ENCODE results near the gene RPS6KA5.

RPS6KA5 gene

DNA sequence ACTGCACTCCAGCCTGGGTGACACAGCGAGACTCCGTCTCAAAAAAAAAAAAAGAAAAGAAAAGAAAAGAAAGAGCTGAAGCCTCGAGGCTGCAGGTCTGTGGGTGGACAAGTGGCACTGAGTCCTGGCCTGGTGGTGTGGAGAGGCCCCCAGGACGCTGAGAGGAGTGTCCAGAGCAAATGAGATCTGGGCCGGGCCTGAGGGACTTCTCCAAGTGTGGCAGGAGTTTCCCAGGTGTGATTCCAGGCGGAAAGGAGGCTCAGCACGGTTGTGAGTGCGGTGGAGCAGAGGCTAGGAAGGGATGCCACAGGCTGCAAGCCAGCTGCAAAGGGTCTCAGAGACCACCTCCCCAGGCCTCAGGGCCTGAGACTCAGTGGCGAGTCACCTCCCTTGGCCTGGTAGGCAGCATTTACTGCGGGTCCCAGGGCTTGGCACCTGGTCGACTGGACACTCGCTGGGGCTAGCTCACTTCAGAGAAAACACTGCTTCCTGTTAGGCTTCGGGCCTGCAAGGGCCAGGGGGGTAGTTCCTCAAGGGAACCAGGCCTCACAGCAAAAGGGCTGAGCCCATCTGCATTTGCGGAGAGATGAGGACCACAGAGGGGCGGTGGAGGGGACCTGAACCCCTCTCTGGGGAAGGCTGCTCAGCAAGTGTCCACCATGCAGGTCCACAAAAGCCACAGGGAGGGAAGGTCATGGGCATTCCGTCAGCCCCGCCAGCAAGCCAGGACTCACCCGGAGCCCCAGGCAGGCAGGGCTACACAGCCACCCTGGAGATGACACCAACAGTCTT is 256.0 kb downstream of the RPS6KA5 start:
- no peaks in the 10 kb centered on the region for H3K27me3 Mint-ChIP-seq (ENCODE audit: low read depth)
- H3K4me3 Mint-ChIP-seq: no peak overlapping the region
- TF ChIP-seq, protein P1, sequence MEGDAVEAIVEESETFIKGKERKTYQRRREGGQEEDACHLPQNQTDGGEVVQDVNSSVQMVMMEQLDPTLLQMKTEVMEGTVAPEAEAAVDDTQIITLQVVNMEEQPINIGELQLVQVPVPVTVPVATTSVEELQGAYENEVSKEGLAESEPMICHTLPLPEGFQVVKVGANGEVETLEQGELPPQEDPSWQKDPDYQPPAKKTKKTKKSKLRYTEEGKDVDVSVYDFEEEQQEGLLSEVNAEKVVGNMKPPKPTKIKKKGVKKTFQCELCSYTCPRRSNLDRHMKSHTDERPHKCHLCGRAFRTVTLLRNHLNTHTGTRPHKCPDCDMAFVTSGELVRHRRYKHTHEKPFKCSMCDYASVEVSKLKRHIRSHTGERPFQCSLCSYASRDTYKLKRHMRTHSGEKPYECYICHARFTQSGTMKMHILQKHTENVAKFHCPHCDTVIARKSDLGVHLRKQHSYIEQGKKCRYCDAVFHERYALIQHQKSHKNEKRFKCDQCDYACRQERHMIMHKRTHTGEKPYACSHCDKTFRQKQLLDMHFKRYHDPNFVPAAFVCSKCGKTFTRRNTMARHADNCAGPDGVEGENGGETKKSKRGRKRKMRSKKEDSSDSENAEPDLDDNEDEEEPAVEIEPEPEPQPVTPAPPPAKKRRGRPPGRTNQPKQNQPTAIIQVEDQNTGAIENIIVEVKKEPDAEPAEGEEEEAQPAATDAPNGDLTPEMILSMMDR (IDR thresholded peaks at IDR 0.05; ENCODE audit: unreplicated experiment in 3 of 3): no peak
- H3K4me1 Mint-ChIP-seq: peaks cover 25% of the 10 kb centered on the region
- H3K9me3 Mint-ChIP-seq: no peaks in the 10 kb centered on the region
- peaks cover 17% of the 10 kb centered on the region for H3K36me3 Mint-ChIP-seq (ENCODE audit: low read depth)
- H3K27ac Mint-ChIP-seq: peak overlapping the region in 1 of 3 experiments; percentile 34

GRCh38 chr14:90803249-90803648 is 257.2 kb downstream of the RPS6KA5 start:
- Mint-ChIP-seq H3K27me3 (ENCODE audit: low read depth) (no peaks in the 10 kb centered on the region), H3K36me3 (ENCODE audit: low read depth) (peaks cover 22% of the 10 kb centered on the region), H3K4me1 (peaks cover 23% of the 10 kb centered on the region), H3K4me3 (no peak overlapping the region), H3K27ac (peak overlapping the region; percentile 34 to 85 (median 71)), H3K9me3 (no peaks in the 10 kb centered on the region)
- TF ChIP-seq, protein P1 (IDR thresholded peaks at IDR 0.05; ENCODE audit: unreplicated experiment in 3 of 3): no peak

- Mint-ChIP-seq H3K27me3 (ENCODE audit: low read depth) (no peaks in the 10 kb centered on the region), H3K9me3 (no peaks in the 10 kb centered on the region), H3K27ac (no peak overlapping the region), H3K4me1 (peaks cover 7% of the 10 kb centered on the region), H3K36me3 (ENCODE audit: low read depth) (peaks cover 25% of the 10 kb centered on the region), H3K4me3 (no peak overlapping the region)
- TF ChIP-seq, protein P1 (IDR thresholded peaks at IDR 0.05; ENCODE audit: unreplicated experiment in 3 of 3): no peak
These were observed 261.0 kb downstream of the RPS6KA5 start for GRCh38 chr14:90799420-90799819.

GRCh38 chr14:90797919-90798318 is 262.5 kb downstream of the RPS6KA5 start:
- Mint-ChIP-seq H3K27ac (no peak overlapping the region), H3K4me1 (no peaks in the 10 kb centered on the region), H3K27me3 (ENCODE audit: low read depth) (no peaks in the 10 kb centered on the region), H3K36me3 (ENCODE audit: low read depth) (peaks cover 25% of the 10 kb centered on the region), H3K9me3 (no peaks in the 10 kb centered on the region), H3K4me3 (no peak overlapping the region)
- TF ChIP-seq, protein P1 (IDR thresholded peaks at IDR 0.05; ENCODE audit: unreplicated experiment in 3 of 3): no peak

Measured in nephron (organoid).